Stimulated activated naive B cell treated with anti-CD40 and anti-IgM and Interleukin-4, amounts not matched to agents 10 μg/mL and 1 μg/mL and 100 μg/mL, for 72 hours (primary cell): ENCODE data around the gene VPS8.

Experiments
- ATAC-seq, 2 donors: fragments of 150-1000 bp; cut with Tn5 transposase; replicated peaks; 2 replicates each; pipeline ENCODE4 v1.10.0; 2021; ENCODE audit warnings: moderate library complexity in 1 of 2
- DNase-seq: peaks from one replicate; pipeline ENCODE4 v3.0.0; 2021
- H3K27ac Mint-ChIP-seq: one replicate; pipeline ENCODE4 v1.8.0; 2022; ENCODE audit warnings: mild to moderate bottlenecking, mixed read lengths
- H3K27me3 Mint-ChIP-seq, 2 donors: one replicate each; pipeline ENCODE4 v1.8.0; 2022; ENCODE audit warnings: mixed read lengths in 2 of 2
- H3K36me3 Mint-ChIP-seq, 2 donors: one replicate each; pipeline ENCODE4 v1.8.0; 2022; ENCODE audit warnings: mixed read lengths in 2 of 2, mild to moderate bottlenecking in 1 of 2
- H3K4me1 Mint-ChIP-seq, 2 donors: one replicate each; pipeline ENCODE4 v1.8.0; 2022; ENCODE audit warnings: mixed read lengths in 2 of 2, mild to moderate bottlenecking in 1 of 2
- H3K4me3 Mint-ChIP-seq, 2 donors: one replicate each; pipeline ENCODE4 v1.8.0; 2022; ENCODE audit warnings: mild to moderate bottlenecking in 2 of 2, mixed read lengths in 2 of 2, moderate library complexity in 1 of 2
- H3K9me3 Mint-ChIP-seq, 2 donors: one replicate each; pipeline ENCODE4 v1.8.0; 2022; ENCODE audit warnings: mixed read lengths in 2 of 2, mild to moderate bottlenecking in 1 of 2

VPS8 gene

DNA sequence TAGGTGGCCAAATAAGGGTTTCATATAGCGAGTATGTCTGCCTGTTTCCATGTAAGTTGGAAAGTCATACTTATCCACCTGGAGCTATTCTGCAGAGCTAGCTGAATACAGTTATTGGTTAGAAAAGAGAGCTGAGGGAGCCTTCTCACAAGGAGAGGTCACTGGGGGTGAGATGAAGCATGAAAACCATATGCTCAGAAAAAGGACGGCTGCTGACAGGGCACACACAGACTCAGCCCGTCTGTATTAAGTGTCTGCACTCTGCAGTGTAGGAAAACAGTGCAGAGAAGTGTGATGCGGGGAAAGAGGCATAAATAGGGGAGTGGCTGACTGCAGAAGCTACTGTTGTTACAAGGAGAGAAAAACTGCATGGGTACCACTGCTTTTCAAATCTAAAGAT, 282.7 kb downstream of the VPS8 start:
- no peak overlapping the region for H3K27ac Mint-ChIP-seq
- H3K4me3 Mint-ChIP-seq, result no peak overlapping the region
- H3K27me3 Mint-ChIP-seq, result peaks cover 21 to 30% of the 10 kb centered on the region in 2 donors
- no peak for DNase-seq
- no peaks in the 10 kb centered on the region for H3K4me1 Mint-ChIP-seq
- no peak for ATAC-seq
- H3K9me3 Mint-ChIP-seq, result peaks cover 0 to under 1% of the 10 kb centered on the region in 2 donors
- H3K36me3 Mint-ChIP-seq, result no peaks in the 10 kb centered on the region
